Neural cell (in vitro differentiated cells): Measurements from ENCODE around the gene TNS3.

Source experiments
- CTCF ChIP-seq: fragments of 450-650 bp; IDR thresholded peaks from 2 replicates; pipeline ENCODE4 v1.5.1; 2014; ENCODE audit warnings: antibody characterized with exemption, mild to moderate bottlenecking, moderate library complexity; ENCODE audit not compliant: poor library complexity, severe bottlenecking
- EP300 ChIP-seq: fragments of 450-650 bp; conservative IDR thresholded peaks from 2 replicates; pipeline ENCODE4 v1.6.1; 2014; ENCODE audit warnings: antibody characterized with exemption, mild to moderate bottlenecking, moderate library complexity; ENCODE audit not compliant: poor library complexity, severe bottlenecking
- EZH2 ChIP-seq: fragments of 200-600, 300-800 bp; shearing (Covaris generic), sonication (generic); IDR thresholded peaks from 2 replicates; pipeline ENCODE4 v1.6.1; 2014; ENCODE audit warnings: antibody characterized with exemption, low read length, borderline replicate concordance, mild to moderate bottlenecking; ENCODE audit not compliant: insufficient read depth, poor library complexity, severe bottlenecking
- REST ChIP-seq: IDR thresholded peaks from 2 replicates; pipeline ENCODE4 v1.6.1; 2012; ENCODE audit warnings: borderline replicate concordance
- SMC3 ChIP-seq: fragments of 450-650 bp; conservative IDR thresholded peaks from 2 replicates; pipeline ENCODE4 v1.6.1; 2014; ENCODE audit warnings: antibody characterized with exemption, mild to moderate bottlenecking, moderate library complexity; ENCODE audit not compliant: poor library complexity
- TAF1 ChIP-seq: IDR thresholded peaks from 2 replicates; pipeline ENCODE4 v1.6.1; 2012; ENCODE audit warnings: low read depth

GRCh38 chr7:47452295-47452694, 129.6 kb downstream of the TNS3 start:
- no peak for TF ChIP-seq CTCF
- no peak for TF ChIP-seq EZH2
- TF ChIP-seq TAF1, result no peak
- no peak for TF ChIP-seq EP300
- no peak for TF ChIP-seq SMC3
- no peak for TF ChIP-seq REST
